CD14-positive monocyte (primary cell): ENCODE measurements around the gene UNC5A. TPM values are rescaled to one million over a fixed set of nuclear protein-coding genes. Genes with fewer than 3 reads are reported as not detected.
A peak's percentile ranks its signal among the peaks of the same experiment; 100 is the strongest.

Experiments used
- DNase-seq, 3 donors: peaks; one replicate each; pipeline ENCODE4 v3.0.0-alpha.2; 2011 to 2022
- H2AFZ ChIP-seq: 2 replicates; pipeline ENCODE4 v1.6.0; 2012; ENCODE audit warnings: mild to moderate bottlenecking, low read depth, low read length, inconsistent platforms; ENCODE audit not compliant: insufficient read depth, poor library complexity, severe bottlenecking
- H3K27ac ChIP-seq, 2 donors: 1 replicate in 1 of 2; 2 replicates in 1 of 2; pipeline ENCODE4 v1.5.1; 2012 to 2013; ENCODE audit warnings: low read length in 2 of 2, control low read depth in 1 of 2, inconsistent platforms in 1 of 2, low read depth in 1 of 2, mild to moderate bottlenecking in 1 of 2
- H3K27me3 ChIP-seq, 2 donors: one replicate each; pipeline versions ENCODE4 v1.6.0 to v1.6.1; 2011 to 2013; ENCODE audit warnings: low read length in 2 of 2; ENCODE audit not compliant: control insufficient read depth in 2 of 2, insufficient read depth in 2 of 2
- H3K36me3 ChIP-seq, 2 donors: replicated peaks in 1 of 2; 1 replicate in 1 of 2; 2 replicates in 1 of 2; pipeline versions ENCODE4 v1.5.1 to v1.6.1; 2012 to 2013; ENCODE audit warnings: low read length in 2 of 2, control low read depth in 1 of 2, inconsistent platforms in 1 of 2, mild to moderate bottlenecking in 1 of 2; ENCODE audit not compliant: insufficient read depth in 2 of 2, control insufficient read depth in 1 of 2
- H3K4me1 ChIP-seq, 2 donors: 1 replicate in 1 of 2; 2 replicates in 1 of 2; pipeline versions ENCODE4 v1.5.1 to v1.6.1; 2012 to 2013; ENCODE audit warnings: low read length in 2 of 2, control low read depth in 1 of 2, inconsistent platforms in 1 of 2, mild to moderate bottlenecking in 1 of 2, moderate library complexity in 1 of 2; ENCODE audit not compliant: insufficient read depth in 2 of 2, control insufficient read depth in 1 of 2
- H3K4me2 ChIP-seq: replicated peaks from 2 replicates; pipeline ENCODE3; 2012; ENCODE audit warnings: low read length, moderate library complexity, mild to moderate bottlenecking; ENCODE audit not compliant: poor library complexity, severe bottlenecking; ENCODE audit errors: extremely low read depth
- H3K4me3 ChIP-seq, 3 experiments: fragments of 200-600 bp in 1 of 3; sonication (generic) in 1 of 3; replicated peaks in 1 of 3; 1 replicate in 2 of 3; 2 replicates in 1 of 3; pipeline ENCODE4 v1.5.1; 2011 to 2013; ENCODE audit warnings: low read length in 3 of 3, mild to moderate bottlenecking in 3 of 3, control low read depth in 2 of 3, low read depth in 2 of 3, inconsistent platforms in 1 of 3, moderate library complexity in 1 of 3
- H3K79me2 ChIP-seq: 2 replicates; pipeline ENCODE4 v1.6.0; 2012; ENCODE audit warnings: mild to moderate bottlenecking, control low read depth, inconsistent platforms, low read length, moderate library complexity; ENCODE audit not compliant: insufficient read depth
- H3K9ac ChIP-seq: 2 replicates; pipeline ENCODE4 v1.6.0; 2017; ENCODE audit warnings: low read length, mild to moderate bottlenecking; ENCODE audit not compliant: insufficient read depth, poor library complexity, severe bottlenecking
- H3K9me3 ChIP-seq, 2 donors: replicated peaks in 1 of 2; 1 replicate in 1 of 2; 2 replicates in 1 of 2; pipeline versions ENCODE4 v1.5.1 to v1.6.1; 2012 to 2013; ENCODE audit warnings: low read length in 2 of 2, control low read depth in 1 of 2; ENCODE audit not compliant: control insufficient read depth in 1 of 2, insufficient read depth in 1 of 2
- H4K20me1 ChIP-seq: 2 replicates; pipeline ENCODE4 v1.6.0; 2012; ENCODE audit warnings: mild to moderate bottlenecking, low read length, control low read depth, moderate library complexity; ENCODE audit not compliant: insufficient read depth
- H3K27ac Mint-ChIP-seq, 7 donors: one replicate each; pipeline ENCODE4 v1.8.0; 2020; ENCODE audit warnings: mild to moderate bottlenecking in 7 of 7, mixed read lengths in 7 of 7, moderate library complexity in 6 of 7, inconsistent platforms in 2 of 7
- H3K27me3 Mint-ChIP-seq, 3 donors: one replicate each; pipeline ENCODE4 v1.8.0; 2021 to 2022; ENCODE audit warnings: low read depth in 3 of 3, mild to moderate bottlenecking in 3 of 3, mixed read lengths in 3 of 3, moderate library complexity in 3 of 3, inconsistent platforms in 1 of 3
- H3K36me3 Mint-ChIP-seq, 2 donors: one replicate each; pipeline ENCODE4 v1.8.0; 2020; ENCODE audit warnings: mixed read lengths in 2 of 2, inconsistent platforms in 1 of 2, mild to moderate bottlenecking in 1 of 2
- H3K4me1 Mint-ChIP-seq: one replicate; pipeline ENCODE4 v1.8.0; 2020; ENCODE audit warnings: mild to moderate bottlenecking, mixed read lengths
- H3K4me3 Mint-ChIP-seq, 2 donors: one replicate each; pipeline ENCODE4 v1.8.0; 2020; ENCODE audit warnings: mild to moderate bottlenecking in 2 of 2, mixed read lengths in 2 of 2, moderate library complexity in 1 of 2
- H3K9me3 Mint-ChIP-seq, 7 donors: one replicate each; pipeline ENCODE4 v1.8.0; 2020 to 2022; ENCODE audit warnings: mixed read lengths in 7 of 7, mild to moderate bottlenecking in 6 of 7, moderate library complexity in 6 of 7, inconsistent platforms in 2 of 7
- WGBS: methylation state at CpG from one replicate; pipeline ENCODE4 v1.1.5; 2013; ENCODE audit warnings: missing lambda C conversion rate; ENCODE audit not compliant: insufficient coverage; 5-methylcytosine and 5-hydroxymethylcytosine counted together
- intact Hi-C, 2 donors: fragments of 100-400 bp; cut with micrococcal nuclease; formaldehyde crosslinking; loops; one replicate each; pipeline versions ENCODE4 v1.15.0 to v1.15.1; 2023
- polyA plus RNA-seq, 3 donors: library from polyadenylated mRNA; depleted of rRNA in 1 of 3; unstranded in 2 of 3; stranded (reverse) in 1 of 3; fragments of 300-500 nt in 2 of 3; fragments of >200 nt in 1 of 3; fragmentation: Illumina TruSeq in 2 of 3; gene quantifications; 1 replicate in 2 of 3; 2 replicates in 1 of 3; pipeline ENCODE4 v1.2.3, GENCODE V29; 2012 to 2021
- TF ChIP-seq, protein P1 (sequence below): fragments of 200-600 bp; IDR thresholded peaks from one replicate; pipeline ENCODE4 v1.8.0; 2022; ENCODE audit warnings: antibody characterized with exemption, mild to moderate bottlenecking

The UNC5A gene
- polyA plus RNA-seq, 3 donors, result 0.03 to 0.07 TPM; not detected in 1

DNA sequence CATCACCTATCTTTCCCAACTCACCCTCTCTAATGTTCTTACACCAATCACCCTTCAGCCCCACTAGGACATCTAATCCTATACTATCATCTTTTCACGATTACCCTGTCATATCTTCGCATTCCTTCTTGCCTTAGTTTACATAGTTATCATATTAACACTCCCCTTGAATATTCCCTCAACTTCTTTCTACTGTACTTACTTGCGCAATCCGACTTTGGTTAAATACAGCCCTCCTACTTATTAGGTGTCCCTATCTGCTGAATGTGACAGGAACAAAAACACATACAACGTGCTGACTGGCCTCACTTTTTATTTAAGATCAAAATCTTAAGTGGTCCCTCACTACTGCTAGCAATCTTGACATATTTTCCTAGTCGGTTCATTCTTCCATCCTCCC is 108.3 kb downstream of the UNC5A start:
- Mint-ChIP-seq H3K27me3 (no peaks in the 10 kb centered on the region), H3K9me3 (peaks cover 0 to 3% (median 0%) of the 10 kb centered on the region in 7 donors), H3K4me1 (no peaks in the 10 kb centered on the region), H3K36me3 (peaks cover 50 to 73% of the 10 kb centered on the region in 2 donors), H3K4me3 (no peak overlapping the region), H3K27ac (no peak overlapping the region)
- TF ChIP-seq, protein P1, sequence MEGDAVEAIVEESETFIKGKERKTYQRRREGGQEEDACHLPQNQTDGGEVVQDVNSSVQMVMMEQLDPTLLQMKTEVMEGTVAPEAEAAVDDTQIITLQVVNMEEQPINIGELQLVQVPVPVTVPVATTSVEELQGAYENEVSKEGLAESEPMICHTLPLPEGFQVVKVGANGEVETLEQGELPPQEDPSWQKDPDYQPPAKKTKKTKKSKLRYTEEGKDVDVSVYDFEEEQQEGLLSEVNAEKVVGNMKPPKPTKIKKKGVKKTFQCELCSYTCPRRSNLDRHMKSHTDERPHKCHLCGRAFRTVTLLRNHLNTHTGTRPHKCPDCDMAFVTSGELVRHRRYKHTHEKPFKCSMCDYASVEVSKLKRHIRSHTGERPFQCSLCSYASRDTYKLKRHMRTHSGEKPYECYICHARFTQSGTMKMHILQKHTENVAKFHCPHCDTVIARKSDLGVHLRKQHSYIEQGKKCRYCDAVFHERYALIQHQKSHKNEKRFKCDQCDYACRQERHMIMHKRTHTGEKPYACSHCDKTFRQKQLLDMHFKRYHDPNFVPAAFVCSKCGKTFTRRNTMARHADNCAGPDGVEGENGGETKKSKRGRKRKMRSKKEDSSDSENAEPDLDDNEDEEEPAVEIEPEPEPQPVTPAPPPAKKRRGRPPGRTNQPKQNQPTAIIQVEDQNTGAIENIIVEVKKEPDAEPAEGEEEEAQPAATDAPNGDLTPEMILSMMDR, result no peak
- no peak overlapping the region for H3K4me2 ChIP-seq
- peaks cover 44% of the 10 kb centered on the region for H4K20me1 ChIP-seq
- H2AFZ ChIP-seq, result no peak overlapping the region
- H3K4me3 ChIP-seq, result no peak overlapping the region
- no peak overlapping the region for H3K9ac ChIP-seq
- H3K4me1 ChIP-seq, result no peaks in the 10 kb centered on the region
- H3K27me3 ChIP-seq, result no peaks in the 10 kb centered on the region
- H3K9me3 ChIP-seq, result no peaks in the 10 kb centered on the region
- H3K79me2 ChIP-seq, result peaks cover 37% of the 10 kb centered on the region
- intact Hi-C loops, result no loop called here
- WGBS, result 98% methylated on average over 5 of the region's 6 CpGs
- DNase-seq, result no peak
- peaks cover 26 to 91% of the 10 kb centered on the region in 2 donors for H3K36me3 ChIP-seq
- no peak overlapping the region for H3K27ac ChIP-seq

DNA sequence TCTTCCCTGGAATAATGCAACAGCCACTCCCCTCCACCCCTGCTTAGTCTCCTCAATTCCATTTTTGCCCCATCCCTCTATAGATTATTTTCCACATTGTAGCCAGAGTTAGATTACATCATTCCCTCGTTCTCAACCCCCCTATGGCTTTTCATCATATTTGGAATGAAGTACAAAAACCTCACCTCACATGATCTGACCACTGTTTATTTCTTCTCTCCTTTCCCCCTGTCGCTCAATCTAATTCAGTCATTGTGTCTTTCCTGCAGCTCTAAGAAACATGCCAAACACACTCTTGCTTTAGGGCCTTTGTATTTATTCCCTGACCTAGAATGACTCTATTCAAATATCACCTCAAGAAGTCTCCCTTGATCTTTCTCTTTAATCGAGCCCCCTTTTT is 111.4 kb downstream of the UNC5A start:
- H3K4me1 Mint-ChIP-seq, result no peaks in the 10 kb centered on the region
- WGBS, result 58% methylated on average over 2 of the region's 3 CpGs

More for the DNA sequence above, 111.4 kb downstream of the UNC5A start:
- H3K27me3 ChIP-seq, result no peaks in the 10 kb centered on the region
- no peaks in the 10 kb centered on the region for H3K4me1 ChIP-seq
- no peak for DNase-seq
- peaks cover 23 to 86% of the 10 kb centered on the region in 2 donors for H3K36me3 ChIP-seq
- H3K27ac ChIP-seq, result no peak overlapping the region
- H3K9ac ChIP-seq, result no peak overlapping the region
- H4K20me1 ChIP-seq, result peaks cover 47% of the 10 kb centered on the region
- no peak overlapping the region for H3K4me3 ChIP-seq
- Mint-ChIP-seq H3K27me3 (no peaks in the 10 kb centered on the region), H3K9me3 (peaks cover 0 to 3% (median 0%) of the 10 kb centered on the region in 7 donors), H3K27ac (peak overlapping the region in 1 of 7 donors; percentile 41), H3K4me3 (no peak overlapping the region), H3K36me3 (peaks cover 52 to 73% of the 10 kb centered on the region in 2 donors)
- TF ChIP-seq, protein P1, result no peak
- H3K4me2 ChIP-seq, result no peak overlapping the region
- no peaks in the 10 kb centered on the region for H3K9me3 ChIP-seq
- intact Hi-C loops, result no loop called here
- no peak overlapping the region for H2AFZ ChIP-seq
- peaks cover 17% of the 10 kb centered on the region for H3K79me2 ChIP-seq
